Esophagus muscularis mucosa (tissue), 4 donors: Measurements from ENCODE around the gene PAQR8. TPM values are rescaled to one million over a fixed set of nuclear protein-coding genes. Genes with fewer than 3 reads are reported as not detected.

Experiments used
- DNase-seq: peaks from one replicate; pipeline ENCODE4 v3.0.0-alpha.2; 2017; ENCODE audit errors: extremely low spot score
- H3K27ac ChIP-seq, 4 donors: fragments of 200-600 bp; sonication (generic); replicated peaks in 1 of 4; 1 replicate in 3 of 4; 2 replicates in 1 of 4; pipeline ENCODE4 v1.5.1; 2016 to 2019; ENCODE audit warnings: mild to moderate bottlenecking in 1 of 4
- H3K27me3 ChIP-seq, 4 donors: fragments of 200-600 bp; sonication (generic); one replicate each; pipeline versions ENCODE4 v1.5.1 to v1.6.0; 2016 to 2019
- H3K36me3 ChIP-seq, 4 donors: fragments of 200-600 bp; sonication (generic); one replicate each; pipeline ENCODE4 v1.5.1; 2016 to 2019
- H3K4me1 ChIP-seq, 4 donors: fragments of 200-600 bp; sonication (generic); one replicate each; pipeline ENCODE4 v1.5.1; 2016 to 2019
- H3K4me3 ChIP-seq, 4 donors: fragments of 200-600 bp; sonication (generic); 1 replicate in 2 of 4; 2 replicates in 2 of 4; pipeline ENCODE4 v1.5.1; 2016 to 2019; ENCODE audit warnings: mild to moderate bottlenecking in 4 of 4, moderate library complexity in 1 of 4
- H3K9me3 ChIP-seq, 4 donors: fragments of 200-600 bp; sonication (generic); 1 replicate in 3 of 4; 2 replicates in 1 of 4; pipeline ENCODE4 v1.5.1; 2016 to 2019
- CTCF ChIP-seq, 3 experiments: fragments of 200-600 bp in 2 of 3; fragments of 450-650 bp in 1 of 3; sonication (generic) in 2 of 3; IDR thresholded peaks; one replicate each; pipeline ENCODE4 v1.5.1; 2017 to 2019; ENCODE audit warnings: antibody characterized with exemption in 3 of 3, mild to moderate bottlenecking in 2 of 3, moderate library complexity in 1 of 3
- EP300 ChIP-seq: sonication (generic); formaldehyde crosslinking; IDR thresholded peaks from one replicate; pipeline ENCODE4 v1.6.1; 2017; ENCODE audit warnings: antibody characterized with exemption
- POLR2A ChIP-seq: fragments of 450-650 bp; IDR thresholded peaks from one replicate; pipeline ENCODE4 v1.6.1; 2017; ENCODE audit warnings: antibody characterized with exemption, moderate library complexity, mild to moderate bottlenecking, low read depth
- POLR2AphosphoS5 ChIP-seq, 2 donors: sonication (generic); formaldehyde crosslinking; IDR thresholded peaks; one replicate each; pipeline ENCODE4 v1.6.1; 2017; ENCODE audit warnings: antibody characterized with exemption in 2 of 2
- WGBS: methylation state at CpG from one replicate; pipeline ENCODE4 v1.1.5; 2018; 5-methylcytosine and 5-hydroxymethylcytosine counted together
- intact Hi-C: fragments of 100-400 bp; cut with DNase I; formaldehyde crosslinking; loops from one replicate; pipeline ENCODE4 v1.15.1; 2023
- total RNA-seq, 4 donors: library from RNA; depleted of rRNA; stranded (reverse); fragments of >200 nt; gene quantifications; one replicate each; pipeline versions ENCODE4 v1.1.0 to v1.2.1, GENCODE V29; 2016

The PAQR8 gene
- total RNA-seq, 4 donors from 2014 or later: 11.1 to 32.5 (median 14.2) TPM

DNA sequence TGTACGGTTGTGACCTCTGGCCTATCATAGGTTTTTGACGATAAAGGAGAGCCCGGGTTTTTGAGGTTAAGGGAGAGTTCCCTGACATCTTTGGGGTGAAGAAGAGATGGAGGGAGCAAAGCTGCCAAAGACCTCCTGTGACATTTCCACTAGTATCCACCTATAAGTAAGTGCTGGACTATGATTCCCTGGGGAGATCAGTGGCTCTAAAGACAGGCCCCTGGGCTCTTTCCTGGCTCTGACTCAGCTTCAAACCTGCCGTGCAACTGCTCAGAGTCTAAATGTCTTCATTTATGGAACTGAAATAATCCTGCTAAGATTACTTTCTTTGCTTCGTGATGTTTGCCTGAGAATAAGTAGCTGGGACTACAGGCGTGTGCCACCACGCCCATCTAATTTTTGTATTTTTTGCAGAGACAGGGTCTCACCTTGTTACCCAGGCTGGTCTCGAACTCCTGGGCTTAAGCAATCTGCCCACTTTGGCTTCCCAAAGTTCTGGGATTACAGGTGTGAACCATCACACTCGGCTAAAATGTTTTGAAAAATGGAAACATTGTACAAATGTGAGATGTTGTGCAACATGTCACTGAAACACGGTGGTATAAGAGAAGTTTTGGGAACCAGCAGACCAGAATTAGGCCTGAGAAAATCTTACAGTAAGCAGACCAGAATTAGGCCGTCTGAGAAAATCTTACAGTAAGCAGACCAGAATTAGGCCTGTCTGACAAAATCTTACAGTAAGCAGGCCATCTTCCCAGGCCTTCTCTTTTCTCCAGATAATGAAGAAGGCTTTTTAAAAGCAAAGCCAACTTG is 1.1 kb upstream of the PAQR8 start:
- H3K36me3 ChIP-seq: no peaks in the 10 kb centered on the region
- intact Hi-C loops: loop anchor here (5.0 to 10.0 kb wide), 3 partner anchors 36 to 76 kb away; partner anchors contain the start of gene MCM3
- H3K27ac ChIP-seq: peak overlapping the region; percentile 82 to 88 (median 86)
- H3K4me1 ChIP-seq: peaks cover 16 to 66% (median 62%) of the 10 kb centered on the region in 4 donors
- DNase-seq: no peak
- H3K27me3 ChIP-seq: no peaks in the 10 kb centered on the region
- no peaks in the 10 kb centered on the region for H3K9me3 ChIP-seq
- 77% methylated on average over 11 of the region's 11 CpGs for WGBS
- H3K4me3 ChIP-seq: peak overlapping the region; percentile 84 to 100 (median 89)
- no peak for TF ChIP-seq EP300
- no peak for TF ChIP-seq POLR2AphosphoS5 (IDR thresholded peaks at IDR 0.05)
- TF ChIP-seq CTCF (IDR thresholded peaks at IDR 0.05): no peak
- TF ChIP-seq POLR2A: no peak

GRCh38 chr6:52361414-52361944 is 472 bp upstream of the PAQR8 start:
- peaks cover 16 to 70% (median 68%) of the 10 kb centered on the region in 4 donors for H3K4me1 ChIP-seq
- no peaks in the 10 kb centered on the region for H3K27me3 ChIP-seq
- 22% methylated on average over 15 of the region's 18 CpGs for WGBS
- no peaks in the 10 kb centered on the region for H3K36me3 ChIP-seq
- H3K4me3 ChIP-seq: peak overlapping the region; percentile 84 to 100 (median 89)
- no peak for DNase-seq
- H3K9me3 ChIP-seq: no peaks in the 10 kb centered on the region
- H3K27ac ChIP-seq: peak overlapping the region; percentile 82 to 88 (median 86)
- intact Hi-C loops: loop anchor here (5.0 to 10.0 kb wide), 3 partner anchors 36 to 77 kb away; partner anchors contain the start of gene MCM3
- TF ChIP-seq POLR2A: no peak
- no peak for TF ChIP-seq EP300
- no peak for TF ChIP-seq POLR2AphosphoS5 (IDR thresholded peaks at IDR 0.05)
- no peak for TF ChIP-seq CTCF (IDR thresholded peaks at IDR 0.05)

DNA sequence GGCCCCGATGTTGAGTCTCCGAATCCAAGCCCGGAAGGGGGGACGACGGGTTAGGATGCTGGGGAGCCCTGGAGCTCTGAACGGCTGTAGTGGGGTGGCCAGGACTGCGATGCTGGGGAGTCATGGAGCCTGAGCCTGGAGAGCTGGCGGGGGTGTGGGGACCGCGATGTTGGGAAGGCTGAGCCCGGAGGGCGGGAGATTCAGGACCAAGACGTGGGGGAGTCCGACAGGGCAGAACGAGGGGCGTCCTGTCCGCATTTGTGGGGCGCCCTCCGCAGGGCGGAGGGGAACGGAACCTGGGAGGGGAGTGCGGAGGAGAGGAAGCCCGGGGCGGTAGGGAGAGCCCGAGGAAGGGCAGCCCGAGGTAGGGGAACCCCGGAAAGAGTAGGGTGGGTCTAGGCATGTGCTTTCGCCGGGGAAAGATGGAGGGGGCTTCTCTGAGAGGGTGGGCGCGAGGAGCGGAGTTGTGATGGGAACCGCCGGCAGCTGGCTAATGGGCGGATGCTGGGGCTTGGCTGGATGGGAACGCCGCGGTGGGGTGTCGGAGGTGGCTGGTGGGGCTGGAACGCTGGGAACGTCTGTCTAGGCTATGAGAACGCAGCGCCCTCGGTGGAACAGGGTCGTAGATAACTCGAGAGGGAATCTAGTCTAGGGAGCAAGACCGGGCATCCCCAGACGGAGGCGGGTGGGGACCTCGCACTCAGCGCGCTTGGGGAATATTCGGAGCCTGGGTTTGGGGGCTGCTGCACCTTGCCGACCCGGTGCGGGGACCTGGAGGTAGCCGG is 684 bp downstream of the PAQR8 start:
- TF ChIP-seq POLR2AphosphoS5 (IDR thresholded peaks at IDR 0.05) (no peak), CTCF (IDR thresholded peaks at IDR 0.05) (no peak), EP300 (no peak), POLR2A (no peak)
- intact Hi-C loops: loop anchor here (5.0 to 10.0 kb wide), 3 partner anchors 35 to 78 kb away; partner anchors contain the start of gene MCM3
- DNase-seq: no peak
- H3K27ac ChIP-seq: peak overlapping the region; percentile 82 to 88 (median 86)
- peaks cover 0 to 2% (median 0%) of the 10 kb centered on the region in 4 donors for H3K36me3 ChIP-seq
- no peaks in the 10 kb centered on the region for H3K9me3 ChIP-seq
- peak overlapping the region; percentile 84 to 100 (median 89) for H3K4me3 ChIP-seq
- H3K27me3 ChIP-seq: no peaks in the 10 kb centered on the region
- under 1% methylated on average over 31 of the region's 57 CpGs for WGBS
- H3K4me1 ChIP-seq: peaks cover 16 to 71% (median 70%) of the 10 kb centered on the region in 4 donors

- Histone ChIP-seq H3K4me3 (peak overlapping the region; percentile 84 to 100 (median 89)), H3K36me3 (peaks cover 0 to 8% (median 0%) of the 10 kb centered on the region in 4 donors), H3K4me1 (peaks cover 16 to 71% (median 70%) of the 10 kb centered on the region in 4 donors), H3K27ac (peak overlapping the region; percentile 82 to 88 (median 86)), H3K9me3 (no peaks in the 10 kb centered on the region), H3K27me3 (no peaks in the 10 kb centered on the region)
- DNase-seq: no peak
- intact Hi-C loops: loop anchor here (5.0 to 10.0 kb wide), 3 partner anchors 34 to 79 kb away; partner anchors contain the start of gene MCM3
- 58% methylated on average over 8 of the region's 8 CpGs for WGBS
- TF ChIP-seq EP300: no peak
- TF ChIP-seq CTCF (IDR thresholded peaks at IDR 0.05): no peak
- TF ChIP-seq POLR2AphosphoS5 (IDR thresholded peaks at IDR 0.05): no peak
- TF ChIP-seq POLR2A: no peak
Measured at GRCh38 chr6:52363228-52363867, 1.4 kb downstream of the PAQR8 start.
